IMR-90 (cell line): ENCODE measurements around the gene RGS19.

Source experiments
- BHLHE40 ChIP-seq: fragments of 150-350 bp; IDR thresholded peaks from 2 replicates; pipeline ENCODE4 v1.6.1; 2016; ENCODE audit warnings: mild to moderate bottlenecking, low read depth, low read length
- CEBPB ChIP-seq: IDR thresholded peaks from 2 replicates; pipeline ENCODE4 v1.6.1; 2012; ENCODE audit warnings: low read depth, low read length, improper control_type of control experiment
- CHD1 ChIP-seq: IDR thresholded peaks from 2 replicates; pipeline ENCODE4 v1.6.1; 2012; ENCODE audit warnings: low read depth, low read length, improper control_type of control experiment
- ELK1 ChIP-seq: fragments of 150-350 bp; IDR thresholded peaks from 2 replicates; pipeline ENCODE4 v1.6.1; 2016; ENCODE audit warnings: low read depth, mild to moderate bottlenecking, low read length, moderate library complexity, borderline replicate concordance
- FOS ChIP-seq: fragments of 150-350 bp; IDR thresholded peaks from 2 replicates; pipeline ENCODE4 v1.6.1; 2016; ENCODE audit warnings: low read depth, low read length
- POLR2A ChIP-seq: IDR thresholded peaks from 2 replicates; pipeline ENCODE4 v1.6.1; 2012; ENCODE audit warnings: mild to moderate bottlenecking, low read depth, low read length
- SMC3 ChIP-seq: fragments of 150-350 bp; IDR thresholded peaks from 2 replicates; pipeline ENCODE4 v1.6.1; 2016; ENCODE audit warnings: low read depth, mild to moderate bottlenecking, antibody characterized with exemption, low read length, moderate library complexity
- TF ChIP-seq, protein P1 (sequence below): conservative IDR thresholded peaks from 2 replicates; pipeline ENCODE4 v1.5.1; 2012; ENCODE audit warnings: mild to moderate bottlenecking, low read depth, low read length, improper control_type of control experiment
- TF ChIP-seq, protein P2 (sequence below): fragments of 150-350 bp; IDR thresholded peaks from 2 replicates; pipeline ENCODE4 v1.6.1; 2017; ENCODE audit warnings: mild to moderate bottlenecking, antibody characterized with exemption, low read length, low read depth

- TF ChIP-seq, protein P1, sequence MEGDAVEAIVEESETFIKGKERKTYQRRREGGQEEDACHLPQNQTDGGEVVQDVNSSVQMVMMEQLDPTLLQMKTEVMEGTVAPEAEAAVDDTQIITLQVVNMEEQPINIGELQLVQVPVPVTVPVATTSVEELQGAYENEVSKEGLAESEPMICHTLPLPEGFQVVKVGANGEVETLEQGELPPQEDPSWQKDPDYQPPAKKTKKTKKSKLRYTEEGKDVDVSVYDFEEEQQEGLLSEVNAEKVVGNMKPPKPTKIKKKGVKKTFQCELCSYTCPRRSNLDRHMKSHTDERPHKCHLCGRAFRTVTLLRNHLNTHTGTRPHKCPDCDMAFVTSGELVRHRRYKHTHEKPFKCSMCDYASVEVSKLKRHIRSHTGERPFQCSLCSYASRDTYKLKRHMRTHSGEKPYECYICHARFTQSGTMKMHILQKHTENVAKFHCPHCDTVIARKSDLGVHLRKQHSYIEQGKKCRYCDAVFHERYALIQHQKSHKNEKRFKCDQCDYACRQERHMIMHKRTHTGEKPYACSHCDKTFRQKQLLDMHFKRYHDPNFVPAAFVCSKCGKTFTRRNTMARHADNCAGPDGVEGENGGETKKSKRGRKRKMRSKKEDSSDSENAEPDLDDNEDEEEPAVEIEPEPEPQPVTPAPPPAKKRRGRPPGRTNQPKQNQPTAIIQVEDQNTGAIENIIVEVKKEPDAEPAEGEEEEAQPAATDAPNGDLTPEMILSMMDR: no peak
- TF ChIP-seq, protein P2, sequence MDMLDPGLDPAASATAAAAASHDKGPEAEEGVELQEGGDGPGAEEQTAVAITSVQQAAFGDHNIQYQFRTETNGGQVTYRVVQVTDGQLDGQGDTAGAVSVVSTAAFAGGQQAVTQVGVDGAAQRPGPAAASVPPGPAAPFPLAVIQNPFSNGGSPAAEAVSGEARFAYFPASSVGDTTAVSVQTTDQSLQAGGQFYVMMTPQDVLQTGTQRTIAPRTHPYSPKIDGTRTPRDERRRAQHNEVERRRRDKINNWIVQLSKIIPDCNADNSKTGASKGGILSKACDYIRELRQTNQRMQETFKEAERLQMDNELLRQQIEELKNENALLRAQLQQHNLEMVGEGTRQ: no peak
- TF ChIP-seq FOS (no peak), CEBPB (no peak), POLR2A (no peak), BHLHE40 (no peak), ELK1 (no peak), SMC3 (no peak), CHD1 (no peak)
Observed at GRCh38 chr20:64082126-64082731, 2.9 kb upstream of the RGS19 start.
